ENCODE measurements around the gene PDE8B. TPM values are rescaled to one million over a fixed set of nuclear protein-coding genes. Genes with fewer than 3 reads are reported as not detected.

Gene PDE8B
- total and polyA plus RNA-seq, 9 donors: 0.73 to 26.7 (median 6.4) TPM

GRCh38 chr5:77266291-77266690, 55.8 kb downstream of the PDE8B start:
- H3K27me3 ChIP-seq: no peaks in the 10 kb centered on the region
- no peak overlapping the region for H3K27ac ChIP-seq
- intact Hi-C loops (cut with DNase I): no loop called here
- H3K36me3 ChIP-seq: no peaks in the 10 kb centered on the region
- no peak for TF ChIP-seq POLR2A (IDR thresholded peaks at IDR 0.05)
- no peak for TF ChIP-seq CTCF (IDR thresholded peaks at IDR 0.05)
- no peak for TF ChIP-seq EP300 (IDR thresholded peaks at IDR 0.05)
- no peaks in the 10 kb centered on the region for H3K9me3 ChIP-seq
- no peak overlapping the region for H3K4me3 ChIP-seq
- 76 to 83% (median 77%) methylated on average over 2 of the region's 2 CpGs for WGBS, 3 donors
- H3K4me1 ChIP-seq (ENCODE audit: insufficient read depth): no peaks in the 10 kb centered on the region
- no peak for DNase-seq

DNA sequence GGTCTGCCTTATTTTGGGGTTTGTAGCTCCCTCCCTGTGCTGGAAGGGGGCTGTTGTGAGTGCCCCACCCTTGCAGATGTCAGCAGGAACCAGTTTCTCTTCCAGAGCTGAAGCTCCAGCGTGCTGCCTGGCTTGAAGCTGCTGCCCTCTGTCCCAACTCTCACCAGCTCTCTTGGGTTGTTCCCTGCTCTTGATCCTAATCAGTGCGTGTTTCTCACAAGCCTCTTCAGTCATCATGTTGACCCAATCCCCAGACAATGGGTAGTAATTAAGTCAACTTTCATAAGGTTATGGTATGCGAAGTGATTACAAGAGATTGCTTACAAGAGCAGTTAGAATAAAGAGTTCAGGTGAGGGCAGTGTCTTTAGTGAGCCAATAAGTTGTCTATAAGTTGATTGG, 57.0 kb downstream of the PDE8B start:
- Histone ChIP-seq H3K36me3 (no peaks in the 10 kb centered on the region), H3K27me3 (no peaks in the 10 kb centered on the region), H3K9me3 (no peaks in the 10 kb centered on the region), H3K27ac (no peak overlapping the region), H3K4me1 (ENCODE audit: insufficient read depth) (no peaks in the 10 kb centered on the region), H3K4me3 (no peak overlapping the region)
- 82 to 94% (median 91%) methylated on average over 3 of the region's 3 CpGs for WGBS, 3 donors
- intact Hi-C loops (cut with DNase I): no loop called here
- no peak for TF ChIP-seq CTCF (IDR thresholded peaks at IDR 0.05)
- no peak for TF ChIP-seq EP300 (IDR thresholded peaks at IDR 0.05)
- no peak for TF ChIP-seq POLR2A (IDR thresholded peaks at IDR 0.05)
- DNase-seq: no peak

- no peaks in the 10 kb centered on the region for H3K4me1 ChIP-seq (ENCODE audit: insufficient read depth)
- DNase-seq: no peak
- H3K9me3 ChIP-seq: no peaks in the 10 kb centered on the region
- H3K36me3 ChIP-seq: no peaks in the 10 kb centered on the region
- no peak overlapping the region for H3K4me3 ChIP-seq
- no peaks in the 10 kb centered on the region for H3K27me3 ChIP-seq
- TF ChIP-seq EP300 (IDR thresholded peaks at IDR 0.05) (no peak), CTCF (IDR thresholded peaks at IDR 0.05) (no peak), POLR2A (IDR thresholded peaks at IDR 0.05) (no peak)
- intact Hi-C loops (cut with DNase I): no loop called here
- H3K27ac ChIP-seq: no peak overlapping the region
- WGBS, 3 donors: 55 to 78% (median 56%) methylated on average over 1 of the region's 1 CpG
These were observed 61.7 kb downstream of the PDE8B start for GRCh38 chr5:77272206-77272605.

GRCh38 chr5:77277759-77278158, 67.3 kb downstream of the PDE8B start:
- H3K9me3 ChIP-seq: no peaks in the 10 kb centered on the region
- TF ChIP-seq POLR2A (IDR thresholded peaks at IDR 0.05) (no peak), CTCF (IDR thresholded peaks at IDR 0.05) (no peak), EP300 (IDR thresholded peaks at IDR 0.05) (no peak)
- H3K27ac ChIP-seq: no peak overlapping the region
- H3K4me1 ChIP-seq (ENCODE audit: insufficient read depth): no peaks in the 10 kb centered on the region
- H3K27me3 ChIP-seq: no peaks in the 10 kb centered on the region
- no peak overlapping the region for H3K4me3 ChIP-seq
- H3K36me3 ChIP-seq: no peaks in the 10 kb centered on the region
- intact Hi-C loops (cut with DNase I): no loop called here
- WGBS, 3 donors: 86 to 89% (median 88%) methylated on average over 4 of the region's 4 CpGs
- DNase-seq: no peak

DNA sequence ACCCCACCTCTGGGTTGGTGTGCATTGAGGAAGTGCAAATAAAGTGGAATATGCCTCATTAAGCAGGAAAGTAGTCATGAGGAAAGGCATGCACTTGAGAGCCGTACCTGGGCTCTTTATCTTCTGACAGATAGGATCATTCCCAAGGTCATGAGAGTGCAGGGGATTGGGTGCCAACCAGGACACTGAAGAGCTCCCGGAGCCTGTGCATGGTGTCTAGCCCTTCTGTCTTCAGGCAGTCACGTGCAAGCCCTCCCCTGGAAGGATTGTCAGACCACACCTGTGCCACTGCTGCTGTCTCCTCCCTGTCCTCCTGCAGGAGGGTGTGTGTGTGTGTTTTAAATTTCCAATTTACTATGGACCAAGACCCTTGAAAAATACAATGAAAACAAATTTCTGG, 69.6 kb downstream of the PDE8B start:
- no peak for DNase-seq
- Histone ChIP-seq H3K27me3 (no peaks in the 10 kb centered on the region), H3K27ac (no peak overlapping the region), H3K36me3 (no peaks in the 10 kb centered on the region), H3K4me3 (no peak overlapping the region), H3K9me3 (no peaks in the 10 kb centered on the region), H3K4me1 (ENCODE audit: insufficient read depth) (no peaks in the 10 kb centered on the region)
- TF ChIP-seq POLR2A (IDR thresholded peaks at IDR 0.05) (no peak), CTCF (IDR thresholded peaks at IDR 0.05) (no peak), EP300 (IDR thresholded peaks at IDR 0.05) (no peak)
- intact Hi-C loops (cut with DNase I): no loop called here
- WGBS, 3 donors: 77 to 80% (median 77%) methylated on average over 3 of the region's 3 CpGs

Measured in ovary (tissue), 9 donors.